HepG2 (cell line): ENCODE measurements around the gene STIM2.

Experiments
- CHD2 ChIP-seq: IDR thresholded peaks from 2 replicates; pipeline ENCODE4 v1.6.1; 2011; ENCODE audit warnings: low read depth, low read length, improper control_type of control experiment
- ELK4 ChIP-seq: sonication (generic); formaldehyde crosslinking; IDR thresholded peaks from 2 replicates; pipeline ENCODE4 v1.9.0; 2021; ENCODE audit warnings: missing genetic modification reagents, borderline replicate concordance
- TAF1 ChIP-seq: sonication (generic); formaldehyde crosslinking; IDR thresholded peaks from 2 replicates; pipeline ENCODE4 v1.4.0; 2020; ENCODE audit warnings: missing genetic modification reagents
- TAF15 ChIP-seq: fragments of 200-400 bp; formaldehyde crosslinking; IDR thresholded peaks from one replicate; pipeline ENCODE4 v1.6.1; 2018; ENCODE audit warnings: mild to moderate bottlenecking, low read depth, low read length; ENCODE audit not compliant: poor library complexity, severe bottlenecking
- TCF12 ChIP-seq, 2 experiments: fragments of 450-650 bp in 1 of 2; sonication (generic) in 1 of 2; formaldehyde crosslinking in 1 of 2; IDR thresholded peaks; 2 replicates each; pipeline versions ENCODE4 v1.6.1 to v1.8.0; 2017 to 2022; ENCODE audit warnings: antibody characterized with exemption in 1 of 2, mild to moderate bottlenecking in 1 of 2, missing genetic modification reagents in 1 of 2, moderate library complexity in 1 of 2
- U2AF1 ChIP-seq: fragments of 200-400 bp; formaldehyde crosslinking; optimal IDR thresholded peaks from 2 replicates; pipeline ENCODE3; 2017; ENCODE audit warnings: mild to moderate bottlenecking, low read depth, low read length
- USF2 ChIP-seq, 2 experiments: sonication (generic) in 1 of 2; formaldehyde crosslinking in 1 of 2; IDR thresholded peaks; 2 replicates each; pipeline versions ENCODE4 v1.5.1 to v1.6.1; 2011 to 2020; ENCODE audit warnings: borderline replicate concordance in 1 of 2, low read depth in 1 of 2, low read length in 1 of 2, mild to moderate bottlenecking in 1 of 2, missing genetic modification reagents in 1 of 2, moderate library complexity in 1 of 2
- ZC3H4 ChIP-seq: sonication (generic); formaldehyde crosslinking; IDR thresholded peaks from 2 replicates; pipeline ENCODE4 v1.4.0; 2020; ENCODE audit warnings: missing genetic modification reagents, borderline replicate concordance

GRCh38 chr4:26860157-26860921 lies at the start of gene STIM2:
- TF ChIP-seq ZC3H4 (CRISPR knock-in tag) (no peak), TCF12 (IDR thresholded peaks at IDR 0.05) (no peak), TCF12 (CRISPR knock-in tag; IDR thresholded peaks at IDR 0.05) (no peak), CHD2 (0 out of 2 replicates have a peak, but pooled peaks have one; percentile 11), U2AF1 (no peak), TAF15 (no peak), TAF1 (CRISPR knock-in tag) (peak; percentile 70), ELK4 (CRISPR knock-in tag) (no peak), USF2 (IDR thresholded peaks at IDR 0.05; ENCODE audit: low read depth, low read length) (no peak), USF2 (CRISPR knock-in tag; IDR thresholded peaks at IDR 0.05; ENCODE audit: borderline replicate concordance) (no peak)
